Peyer's patch (tissue), 4 donors: ENCODE measurements around the gene FKBP11. TPM values are rescaled to one million over a fixed set of nuclear protein-coding genes. Genes with fewer than 3 reads are reported as not detected.
"Not testable (repeated sequence)": the region's sequence is repeated elsewhere in the genome, so short reads cannot be mapped to it uniquely, and the experiment has no call there.

Experiments
- DNase-seq, 3 donors: peaks; one replicate each; pipeline ENCODE4 v3.0.0-alpha.2; 2017 to 2019
- H3K27ac ChIP-seq, 4 donors: fragments of 200-600 bp; sonication (generic); one replicate each; pipeline ENCODE4 v1.5.1; 2016 to 2019
- H3K27me3 ChIP-seq, 2 donors: fragments of 200-600 bp; sonication (generic); one replicate each; pipeline ENCODE4 v1.5.1; 2019
- H3K36me3 ChIP-seq, 3 donors: fragments of 200-600 bp; sonication (generic); one replicate each; pipeline ENCODE4 v1.5.1; 2016 to 2019
- H3K4me1 ChIP-seq, 4 donors: fragments of 200-600 bp; sonication (generic); one replicate each; pipeline ENCODE4 v1.5.1; 2016 to 2019
- H3K4me3 ChIP-seq, 4 donors: fragments of 200-600 bp; sonication (generic); 1 replicate in 3 of 4; 2 replicates in 1 of 4; pipeline ENCODE4 v1.5.1; 2016 to 2019; ENCODE audit warnings: mild to moderate bottlenecking in 1 of 4
- H3K9me3 ChIP-seq, 4 donors: fragments of 200-600 bp; sonication (generic); one replicate each; pipeline ENCODE4 v1.5.1; 2016 to 2019; ENCODE audit warnings: mild to moderate bottlenecking in 1 of 4
- POLR2A ChIP-seq, 2 donors: fragments of 450-650 bp; IDR thresholded peaks; one replicate each; pipeline ENCODE4 v1.5.1; 2017; ENCODE audit warnings: antibody characterized with exemption in 2 of 2, mild to moderate bottlenecking in 2 of 2, moderate library complexity in 2 of 2
- small RNA-seq, 2 donors: library from RNA; depleted of rRNA; stranded (forward); fragments of <200 nt; gene quantifications; one replicate each; pipeline ENCODE3, GENCODE V24; 2016
- total RNA-seq, 4 donors: library from RNA; depleted of rRNA; stranded (reverse); fragments of >200 nt; gene quantifications; one replicate each; pipeline ENCODE4 v1.1.0, GENCODE V29; 2016
- TF ChIP-seq, protein P1 (sequence below), 6 experiments: fragments of 450-650 bp in 4 of 6; fragments of 200-600 bp in 2 of 6; sonication (generic) in 1 of 6; IDR thresholded peaks; one replicate each; pipeline ENCODE4 v1.5.1; 2017 to 2019; ENCODE audit warnings: antibody characterized with exemption in 6 of 6, mild to moderate bottlenecking in 3 of 6, moderate library complexity in 1 of 6

The FKBP11 gene
- total RNA-seq, 4 donors from 2014 or later = 7.5 to 26.9 (median 12.6) TPM

DNA sequence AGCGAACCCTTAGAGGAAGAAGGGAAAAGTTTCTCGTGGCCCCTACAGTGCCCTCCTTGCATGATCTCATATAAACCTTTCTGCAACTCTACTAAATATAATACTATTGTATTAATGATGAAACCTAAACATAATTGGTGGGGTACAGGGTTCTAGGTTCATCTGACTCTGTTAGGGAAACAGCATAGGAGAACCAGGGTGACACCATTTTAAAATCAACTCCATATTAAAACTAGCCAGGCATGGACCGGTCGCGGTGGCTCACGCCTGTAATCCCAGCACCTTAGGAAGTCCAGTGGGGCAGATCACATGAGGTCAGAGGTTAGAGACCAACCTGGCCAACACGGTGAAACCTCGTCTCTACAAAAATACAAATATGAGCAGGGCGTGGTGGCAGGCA lies 44.6 kb downstream of the FKBP11 start:
- no peaks in the 10 kb centered on the region for H3K27me3 ChIP-seq
- H3K4me3 ChIP-seq = no peak overlapping the region
- DNase-seq = no peak
- H3K9me3 ChIP-seq = no peaks in the 10 kb centered on the region
- no peaks in the 10 kb centered on the region for H3K36me3 ChIP-seq
- no peaks in the 10 kb centered on the region for H3K4me1 ChIP-seq
- TF ChIP-seq POLR2A (IDR thresholded peaks at IDR 0.05) = no peak
- TF ChIP-seq, protein P1, sequence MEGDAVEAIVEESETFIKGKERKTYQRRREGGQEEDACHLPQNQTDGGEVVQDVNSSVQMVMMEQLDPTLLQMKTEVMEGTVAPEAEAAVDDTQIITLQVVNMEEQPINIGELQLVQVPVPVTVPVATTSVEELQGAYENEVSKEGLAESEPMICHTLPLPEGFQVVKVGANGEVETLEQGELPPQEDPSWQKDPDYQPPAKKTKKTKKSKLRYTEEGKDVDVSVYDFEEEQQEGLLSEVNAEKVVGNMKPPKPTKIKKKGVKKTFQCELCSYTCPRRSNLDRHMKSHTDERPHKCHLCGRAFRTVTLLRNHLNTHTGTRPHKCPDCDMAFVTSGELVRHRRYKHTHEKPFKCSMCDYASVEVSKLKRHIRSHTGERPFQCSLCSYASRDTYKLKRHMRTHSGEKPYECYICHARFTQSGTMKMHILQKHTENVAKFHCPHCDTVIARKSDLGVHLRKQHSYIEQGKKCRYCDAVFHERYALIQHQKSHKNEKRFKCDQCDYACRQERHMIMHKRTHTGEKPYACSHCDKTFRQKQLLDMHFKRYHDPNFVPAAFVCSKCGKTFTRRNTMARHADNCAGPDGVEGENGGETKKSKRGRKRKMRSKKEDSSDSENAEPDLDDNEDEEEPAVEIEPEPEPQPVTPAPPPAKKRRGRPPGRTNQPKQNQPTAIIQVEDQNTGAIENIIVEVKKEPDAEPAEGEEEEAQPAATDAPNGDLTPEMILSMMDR (IDR thresholded peaks at IDR 0.05) = no peak
- no peak overlapping the region for H3K27ac ChIP-seq

DNA sequence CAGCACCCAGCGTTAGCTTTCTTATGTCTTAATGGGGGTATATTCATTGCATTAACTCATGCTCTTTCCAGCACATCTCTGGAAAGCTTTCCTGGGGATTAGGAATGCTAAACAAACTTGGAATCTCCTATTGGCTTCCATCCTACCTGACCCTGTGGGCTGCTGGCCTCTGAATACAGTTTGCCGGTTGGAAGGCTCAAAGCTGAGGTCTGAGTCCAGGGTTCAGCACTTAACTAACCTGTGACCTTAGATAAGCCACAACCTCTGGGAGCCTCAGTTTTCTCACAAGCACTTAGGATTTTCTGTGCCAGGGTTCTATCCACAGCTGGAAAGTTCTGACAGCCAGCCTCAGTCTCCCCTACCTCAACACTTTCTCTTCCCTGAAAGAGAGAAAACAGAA lies 46.7 kb downstream of the FKBP11 start:
- Histone ChIP-seq H3K27me3 (no peaks in the 10 kb centered on the region), H3K9me3 (no peaks in the 10 kb centered on the region), H3K4me3 (no peak overlapping the region), H3K4me1 (no peaks in the 10 kb centered on the region), H3K36me3 (no peaks in the 10 kb centered on the region), H3K27ac (no peak overlapping the region)
- no peak for DNase-seq
- TF ChIP-seq POLR2A (IDR thresholded peaks at IDR 0.05) = no peak
- TF ChIP-seq, protein P1 (IDR thresholded peaks at IDR 0.05) = no peak

DNA sequence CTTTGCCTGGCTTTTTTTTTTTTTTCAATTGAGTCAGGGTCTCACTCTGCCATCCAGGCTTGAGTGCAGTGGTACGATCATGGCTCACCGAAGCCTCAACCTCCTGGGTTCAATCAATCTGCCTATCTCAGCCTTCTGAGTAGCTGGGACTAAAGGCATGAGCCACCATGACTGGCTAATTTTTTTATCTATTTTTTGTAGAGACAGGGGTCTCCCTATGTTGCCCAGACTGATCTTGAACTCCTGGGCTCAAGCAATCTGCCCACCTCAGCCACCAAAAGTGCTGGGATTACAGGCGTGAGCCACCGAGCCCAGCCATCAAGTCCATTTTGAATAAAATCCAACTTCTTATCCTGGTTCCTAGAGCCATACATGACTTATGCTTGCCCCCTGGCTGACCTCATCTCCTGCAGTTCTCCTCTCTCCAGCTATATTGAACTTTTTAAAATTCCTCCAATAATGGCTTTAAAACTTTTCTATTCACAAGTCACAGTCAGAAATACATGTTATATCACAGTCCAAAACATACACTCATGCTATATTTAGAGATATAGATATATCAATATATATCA lies 49.3 kb downstream of the FKBP11 start:
- no peak for DNase-seq
- H3K9me3 ChIP-seq = no peaks in the 10 kb centered on the region
- H3K36me3 ChIP-seq = no peaks in the 10 kb centered on the region
- H3K4me1 ChIP-seq = no peaks in the 10 kb centered on the region
- no peak overlapping the region for H3K27ac ChIP-seq
- no peak overlapping the region for H3K4me3 ChIP-seq
- TF ChIP-seq POLR2A (IDR thresholded peaks at IDR 0.05) = no peak
- TF ChIP-seq, protein P1 (IDR thresholded peaks at IDR 0.05) = no peak
- no peaks in the 10 kb centered on the region for H3K27me3 ChIP-seq

DNA sequence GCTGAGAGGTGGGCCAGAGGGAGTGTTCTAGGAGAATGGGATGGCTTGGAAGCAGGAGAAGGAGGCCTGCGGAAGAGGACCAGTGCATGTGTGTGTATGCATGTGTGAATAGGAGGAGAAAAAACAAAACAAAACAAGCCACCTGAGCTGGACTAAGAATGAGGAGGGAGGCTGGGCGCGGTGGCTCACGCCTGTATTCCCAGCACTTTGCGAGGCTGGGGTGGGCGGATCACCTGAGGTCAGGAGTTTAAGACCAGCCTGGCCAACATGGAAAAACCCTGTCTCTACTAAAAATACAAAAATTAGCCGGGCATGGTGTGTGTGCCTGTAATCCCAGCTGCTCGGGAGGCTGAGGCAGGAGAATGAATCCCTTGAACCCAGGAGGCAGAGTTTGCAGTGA lies 51.8 kb downstream of the FKBP11 start:
- H3K4me3 ChIP-seq, H3K36me3 ChIP-seq, H3K9me3 ChIP-seq, H3K4me1 ChIP-seq, H3K27me3 ChIP-seq, DNase-seq, H3K27ac ChIP-seq: not testable (repeated sequence)

DNA sequence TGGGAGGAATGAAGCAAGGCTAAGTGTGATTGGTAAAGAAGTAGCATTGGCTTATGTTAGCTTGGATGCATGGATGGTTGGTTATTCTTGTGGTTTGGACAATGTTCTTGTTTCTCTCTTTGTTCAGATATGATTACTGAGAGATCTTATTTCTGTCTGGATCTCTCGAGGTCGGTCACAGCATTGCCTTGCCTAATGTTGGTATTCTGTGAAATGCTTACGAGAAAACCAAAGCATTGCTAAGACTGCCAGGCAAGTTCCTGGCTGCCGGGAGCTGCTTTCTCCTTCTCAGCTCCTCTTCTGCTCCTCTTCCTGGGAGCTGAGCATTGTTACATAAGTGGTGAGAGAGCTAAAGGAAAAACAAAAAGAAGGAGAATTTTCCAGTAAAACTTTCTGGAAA lies 52.2 kb downstream of the FKBP11 start:
- H3K27ac ChIP-seq = no peak overlapping the region
- no peak overlapping the region for H3K4me3 ChIP-seq
- no peaks in the 10 kb centered on the region for H3K36me3 ChIP-seq
- H3K9me3 ChIP-seq = no peaks in the 10 kb centered on the region
- no peak for DNase-seq
- no peaks in the 10 kb centered on the region for H3K4me1 ChIP-seq
- H3K27me3 ChIP-seq = no peaks in the 10 kb centered on the region
- no peak for TF ChIP-seq POLR2A (IDR thresholded peaks at IDR 0.05)
- TF ChIP-seq, protein P1 (IDR thresholded peaks at IDR 0.05) = no peak

Small RNAs within 50 kb of the gene (small RNA-seq; reads per million reads assigned to genes)
- 0 reads per million in 2 donors for gene AC073610.1
- 0 reads per million in 2 donors for gene RNU6-600P

Other genes starting within 250 kb of the FKBP11 start
- gene KANSL2, start 243.3 kb downstream of the FKBP11 start, total RNA-seq = 100 to 1,000 TPM in 1 of 4 donors, 10 to 100 TPM in 3; 14.4 to 106 (median 49.9) TPM
- 10 to 100 TPM; 29.6 to 68.5 (median 42.9) TPM for gene CCNT1, start 208.8 kb downstream of the FKBP11 start, total RNA-seq
- 100 to 1,000 TPM in 3 of 4 donors, 10 to 100 TPM in 1; 71.3 to 175 (median 129) TPM for gene ADCY6, start 136.4 kb downstream of the FKBP11 start, total RNA-seq
- 10 to 100 TPM; 10.2 to 47.0 (median 35.6) TPM for gene CACNB3, start 107.0 kb downstream of the FKBP11 start, total RNA-seq
- 100 to 1,000 TPM in 2 of 4 donors, 10 to 100 TPM in 2; 68.0 to 143 (median 104) TPM for gene DDX23, start 73.3 kb downstream of the FKBP11 start, total RNA-seq
- 1 to 10 TPM in 2 of 4 donors, under 1 TPM in 1, not detected in 1; 0.80 to 2.2 (median 1.6) TPM for gene RND1, start 59.6 kb downstream of the FKBP11 start, total RNA-seq
- gene ARF3, start 32.0 kb upstream of the FKBP11 start, total RNA-seq = 100 to 1,000 TPM in 1 of 4 donors, 10 to 100 TPM in 3; 49.3 to 217 (median 63.5) TPM
- gene WNT10B, start 46.2 kb upstream of the FKBP11 start, total RNA-seq = 1 to 10 TPM in 2 of 4 donors, under 1 TPM in 1, not detected in 1; 0.67 to 1.8 (median 1.7) TPM
- not detected for gene WNT1, start 52.8 kb upstream of the FKBP11 start, total RNA-seq
- gene DDN, start 73.9 kb upstream of the FKBP11 start, total RNA-seq = under 1 TPM in 2 of 4 donors, not detected in 2; 0.27 to 0.28 TPM
- gene PRKAG1, start 93.3 kb upstream of the FKBP11 start, total RNA-seq = 10 to 100 TPM; 34.1 to 42.2 (median 37.9) TPM
- gene KMT2D, start 135.3 kb upstream of the FKBP11 start, total RNA-seq = 100 to 1,000 TPM; 126 to 161 (median 146) TPM
- not detected for gene RHEBL1, start 144.5 kb upstream of the FKBP11 start, total RNA-seq
- gene DHH, start 169.3 kb upstream of the FKBP11 start, total RNA-seq = 1 to 10 TPM in 1 of 4 donors, under 1 TPM in 1, not detected in 2; 0.19 to 2.5 TPM
- gene LMBR1L, start 185.4 kb upstream of the FKBP11 start, total RNA-seq = 10 to 100 TPM; 34.7 to 93.7 (median 84.7) TPM
- 100 to 1,000 TPM; 154 to 578 (median 243) TPM for gene TUBA1B, start 205.9 kb upstream of the FKBP11 start, total RNA-seq